Measurements from ENCODE around the gene MT2A.
A peak's percentile ranks its signal among the peaks of the same experiment; 100 is the strongest.
"Not testable (repeated sequence)": the region's sequence is repeated elsewhere in the genome, so short reads cannot be mapped to it uniquely, and the experiment has no call there.

The MT2A gene

DNA sequence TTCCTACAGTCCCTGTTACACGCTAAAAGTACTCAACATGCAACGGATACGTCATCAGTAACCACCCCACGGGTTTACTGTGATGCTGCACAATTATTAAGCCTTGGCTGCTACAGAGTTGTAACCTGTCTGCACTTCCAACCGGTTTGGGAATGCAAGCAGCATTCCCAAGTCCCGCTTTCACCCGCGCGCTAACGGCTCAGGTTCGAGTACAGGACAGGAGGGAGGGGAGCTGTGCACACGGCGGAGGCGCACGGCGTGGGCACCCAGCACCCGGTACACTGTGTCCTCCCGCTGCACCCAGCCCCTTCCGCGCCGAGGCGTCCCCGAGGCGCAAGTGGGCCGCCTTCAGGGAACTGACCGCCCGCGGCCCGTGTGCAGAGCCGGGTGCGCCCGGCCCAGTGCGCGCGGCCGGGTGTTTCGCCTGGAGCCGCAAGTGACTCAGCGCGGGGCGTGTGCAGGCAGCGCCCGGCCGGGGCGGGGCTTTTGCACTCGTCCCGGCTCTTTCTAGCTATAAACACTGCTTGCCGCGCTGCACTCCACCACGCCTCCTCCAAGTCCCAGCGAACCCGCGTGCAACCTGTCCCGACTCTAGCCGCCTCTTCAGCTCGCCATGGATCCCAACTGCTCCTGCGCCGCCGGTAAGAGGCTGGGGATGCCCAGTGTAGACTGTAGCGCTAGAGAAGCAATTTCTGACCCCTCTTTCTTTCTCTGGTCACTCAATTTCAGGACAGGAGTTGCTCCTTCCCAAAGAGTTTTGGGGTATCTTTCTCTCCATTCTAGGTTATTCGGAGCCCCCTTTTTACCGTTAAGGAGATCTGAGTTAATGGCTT is at the start of gene MT2A:
Gene MT2A, plus strand, starts transcription at position 542 of the 833 bp plus-strand sequence. Its CDS starts 72 bp downstream, at position 614.
- DNase-seq: peak; percentile 92 to 96

DNA sequence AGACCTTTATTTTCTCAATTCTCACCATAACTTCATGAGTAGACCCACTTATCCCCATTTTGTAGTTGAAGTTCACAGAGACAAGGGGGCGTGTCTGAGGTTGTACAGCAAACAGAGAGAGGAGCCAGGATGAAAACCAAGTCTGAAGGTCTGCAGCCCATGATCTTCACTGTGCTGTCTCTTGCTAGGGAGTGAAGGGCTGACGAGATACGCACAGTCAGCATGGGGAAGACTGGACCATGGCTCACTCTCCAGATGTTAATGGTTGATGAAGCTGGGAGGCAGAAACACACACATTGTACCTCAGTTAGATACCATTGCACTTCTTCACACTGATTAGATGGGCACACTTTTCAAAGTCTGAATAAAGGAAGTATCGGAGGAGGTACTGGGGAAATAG is 49.3 kb upstream of the MT2A start:
- DNase-seq: no peak

DNA sequence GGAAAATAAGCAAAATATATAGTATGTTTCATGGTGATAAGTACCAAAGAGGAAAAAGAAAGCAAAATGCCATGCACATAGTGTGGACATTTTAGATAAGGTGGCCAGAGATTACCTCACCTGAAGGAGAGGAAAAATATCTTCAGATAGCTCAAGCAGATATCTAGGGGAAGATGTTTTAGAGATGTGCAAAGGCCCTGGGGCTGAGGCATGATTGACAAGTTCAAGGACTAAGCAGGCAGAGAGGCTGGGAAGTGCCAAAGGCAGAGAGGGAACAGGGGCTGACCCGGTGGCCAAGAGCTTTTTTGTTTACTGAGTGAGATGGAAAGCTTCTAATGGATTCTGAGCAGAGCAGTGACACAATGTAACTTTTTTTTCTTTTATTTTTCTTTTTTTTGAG is 47.9 kb upstream of the MT2A start:
- DNase-seq: no peak

DNA sequence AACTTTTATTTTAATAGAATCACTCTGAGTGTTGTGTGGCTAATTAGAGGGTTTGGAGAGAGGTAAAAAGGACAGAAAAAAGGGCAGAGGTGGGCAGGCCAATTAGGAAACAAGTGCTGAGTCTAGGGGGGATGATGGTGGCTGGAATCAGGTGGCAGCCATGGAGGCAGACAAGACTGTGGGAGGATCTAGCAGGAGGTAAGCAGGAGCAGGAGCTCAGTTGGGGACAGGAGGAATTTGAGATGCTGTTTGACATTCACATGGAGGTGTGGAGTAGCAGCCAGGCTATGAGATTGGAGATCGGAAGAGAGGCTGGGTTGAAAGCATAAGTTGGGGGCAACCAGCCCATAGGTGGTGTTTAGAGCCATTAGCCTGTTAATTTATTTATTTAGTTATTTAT is 47.3 kb upstream of the MT2A start:
- DNase-seq: no peak

DNA sequence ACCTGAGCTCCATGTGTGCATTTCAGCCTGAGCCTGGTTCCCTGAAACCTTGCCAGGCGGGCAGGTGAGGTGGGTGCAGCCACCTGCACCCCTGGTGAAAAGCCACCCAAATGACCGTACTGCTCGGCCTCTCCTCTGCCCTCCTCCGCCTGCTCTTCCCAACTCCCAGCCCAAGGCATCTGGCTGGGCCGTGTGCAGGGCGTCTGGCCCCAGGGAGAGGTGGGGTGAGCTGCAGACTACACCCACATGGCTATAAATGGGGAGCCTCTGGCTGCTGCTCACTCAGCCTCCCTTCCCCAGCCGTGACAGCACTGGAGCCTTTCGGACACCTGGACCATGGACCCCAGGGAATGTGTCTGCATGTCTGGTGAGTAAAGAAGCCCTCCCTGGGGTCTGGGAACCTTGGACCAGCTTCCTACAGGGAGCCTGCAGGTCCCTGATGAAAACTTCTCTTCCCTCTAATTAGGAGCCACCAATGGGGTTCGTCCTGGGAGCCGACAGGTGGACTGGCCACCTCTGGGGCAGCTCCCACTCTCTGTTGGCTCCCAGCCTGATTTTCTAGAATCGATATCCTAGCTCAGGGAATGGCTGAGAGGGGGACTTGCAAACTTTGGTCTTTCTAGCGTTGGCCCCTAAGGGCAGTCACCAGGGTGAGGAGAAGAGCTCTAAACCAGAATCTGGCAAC is 43.4 kb upstream of the MT2A start, which contains the start of gene MT4:
Gene MT4, plus strand, starts transcription at position 281 of the 685 bp plus-strand sequence. Its CDS starts 56 bp downstream, at position 337.
- DNase-seq: no peak

DNA sequence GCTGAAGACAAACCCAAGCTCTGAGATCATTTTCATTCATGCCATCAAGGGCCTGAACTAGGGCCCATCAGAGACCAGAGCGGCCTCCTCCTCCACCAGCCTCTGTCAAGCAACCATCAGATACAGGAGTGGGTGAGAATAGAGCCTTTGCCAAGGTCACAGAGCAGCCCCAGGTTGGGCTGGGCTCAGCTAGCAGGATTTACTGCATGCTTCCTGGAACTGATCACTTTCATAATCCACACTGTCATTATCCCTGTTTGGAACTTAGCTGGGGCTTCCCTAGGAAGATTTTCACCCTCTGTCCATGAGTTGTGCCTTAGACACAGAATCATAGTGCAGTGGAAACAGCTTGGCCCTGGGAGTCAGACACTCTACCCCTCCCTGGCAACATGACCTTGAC is 38.4 kb upstream of the MT2A start:
- DNase-seq: no peak

DNA sequence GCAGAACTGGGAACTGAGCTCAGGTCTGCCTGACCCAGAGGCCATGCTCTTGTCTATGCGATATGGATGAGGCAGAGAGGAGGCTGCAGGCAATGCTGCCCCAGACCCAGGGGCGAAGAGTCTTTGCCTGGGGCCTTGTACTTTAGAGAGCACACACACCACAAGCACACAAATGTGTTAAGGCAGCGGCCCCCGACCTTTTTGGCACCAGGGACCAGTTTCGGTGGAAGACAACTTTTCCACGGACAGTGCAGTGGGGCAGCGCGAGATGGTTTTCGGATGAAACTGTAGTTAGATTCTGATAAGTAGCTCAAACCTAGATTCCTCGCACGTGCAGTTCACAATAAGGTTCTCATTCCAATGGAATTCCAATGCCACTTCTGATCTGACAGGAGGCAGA is 36.9 kb upstream of the MT2A start:
- DNase-seq: no peak

DNA sequence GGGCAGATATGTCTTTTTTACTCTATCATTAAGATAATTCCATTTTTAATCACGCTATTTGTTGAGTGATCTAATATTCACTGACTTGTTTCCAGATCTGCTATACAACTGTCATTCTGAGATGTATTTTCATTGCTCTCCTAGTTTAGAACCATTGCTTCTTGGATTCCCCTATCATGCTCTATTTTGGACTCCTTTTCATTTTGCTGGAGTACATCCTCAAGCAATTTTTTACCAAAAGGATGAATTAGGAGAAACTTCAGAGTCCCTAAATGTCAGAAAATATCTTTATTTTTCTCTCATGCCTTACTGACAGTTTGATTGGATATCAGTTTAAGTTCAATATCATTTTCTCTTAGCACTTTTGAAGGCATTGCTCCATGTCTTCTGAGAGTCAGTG is 33.8 kb upstream of the MT2A start:
- no peak for DNase-seq

- DNase-seq: peak; percentile 31 to 54
These were observed 31.6 kb upstream of the MT2A start for GRCh38 chr16:56576585-56577299.

DNA sequence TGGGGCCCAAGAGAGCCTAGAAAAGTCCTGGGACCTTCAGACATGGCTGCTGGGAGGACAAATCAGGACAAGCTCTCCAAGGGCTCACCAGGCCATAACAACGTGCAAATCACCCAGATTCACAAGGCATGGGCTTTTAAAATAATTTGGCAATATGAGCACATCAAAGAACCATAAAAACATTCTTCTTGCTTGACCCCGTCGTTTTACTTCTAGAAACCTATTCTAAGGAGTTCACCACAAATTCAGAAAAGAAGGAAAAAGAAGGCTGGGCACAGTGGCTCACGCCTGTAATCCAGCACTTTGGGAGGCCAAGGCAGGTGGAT is 31.1 kb upstream of the MT2A start:
- DNase-seq: no peak

DNA sequence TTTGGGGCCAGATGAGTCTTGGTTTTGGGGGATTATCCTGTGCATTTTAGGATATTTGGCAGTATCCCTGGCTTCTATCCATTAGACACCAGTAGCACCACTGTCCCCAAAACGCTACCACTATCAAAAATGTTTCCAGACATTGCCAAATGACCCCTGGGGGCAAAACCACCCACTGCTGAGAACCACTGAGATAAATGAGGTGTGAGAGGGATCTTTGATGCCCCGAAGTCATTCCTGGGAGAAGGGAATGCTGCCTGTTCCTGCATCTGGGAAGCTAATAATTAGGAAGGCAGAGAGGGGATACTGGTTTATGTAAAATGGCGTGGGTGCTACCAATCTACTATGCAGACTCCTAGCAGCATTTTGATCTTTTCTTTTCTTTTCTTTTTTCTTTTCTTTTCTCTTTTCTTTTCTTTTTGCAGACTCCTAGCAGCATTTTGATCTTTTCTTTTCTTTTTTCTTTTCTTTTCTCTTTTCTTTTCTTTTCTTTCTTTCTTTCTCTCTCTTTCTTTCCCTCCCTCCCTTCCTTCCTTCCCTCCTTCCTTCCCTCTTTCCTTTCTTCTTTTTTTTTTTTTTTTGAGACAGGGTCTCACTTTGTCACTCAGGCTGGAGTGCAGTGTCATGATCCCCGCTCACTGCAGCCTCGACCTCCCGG is 27.9 kb upstream of the MT2A start:
- no peak for DNase-seq

- DNase-seq: not testable (repeated sequence)
These were observed 25.5 kb upstream of the MT2A start for GRCh38 chr16:56582911-56583310.

DNA sequence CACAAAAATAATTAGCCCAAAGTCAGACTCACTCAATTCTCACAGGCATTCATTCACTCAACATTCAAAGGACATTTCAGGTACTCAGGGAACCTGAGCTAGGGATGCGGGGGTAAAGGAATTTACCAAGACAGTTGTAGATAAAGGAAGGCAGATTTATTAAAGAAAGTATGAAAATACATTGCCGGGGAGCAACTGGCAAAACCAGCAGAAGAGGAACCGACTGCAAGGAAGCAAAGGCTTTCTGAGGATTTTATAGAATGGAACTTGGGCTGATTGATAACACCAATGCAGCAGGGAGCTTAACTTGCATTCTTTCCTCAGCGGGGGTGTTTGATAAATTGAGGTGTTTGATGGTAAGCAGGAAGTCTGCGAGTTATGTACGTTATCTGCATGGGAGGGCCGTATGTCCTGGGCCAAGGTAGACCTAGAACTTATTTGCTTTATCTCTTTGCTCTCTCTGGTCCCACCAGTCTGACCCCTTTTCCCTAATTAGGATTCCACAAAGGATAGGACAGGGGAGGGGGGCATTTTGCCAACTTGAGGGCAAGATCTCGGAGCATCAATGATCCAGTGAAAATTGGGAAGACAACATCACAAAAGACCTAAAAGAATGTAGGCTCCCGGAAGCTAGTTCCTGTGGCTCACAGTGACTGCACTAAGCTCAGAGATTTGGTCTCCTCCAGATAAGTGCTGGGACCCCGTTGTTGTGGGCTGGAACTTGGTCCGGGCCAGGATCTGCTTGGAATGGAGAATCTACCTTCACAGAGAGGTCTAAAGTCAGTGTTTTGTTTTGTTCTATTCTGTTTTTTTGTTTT is 24.8 kb upstream of the MT2A start:
- no peak for DNase-seq

DNA sequence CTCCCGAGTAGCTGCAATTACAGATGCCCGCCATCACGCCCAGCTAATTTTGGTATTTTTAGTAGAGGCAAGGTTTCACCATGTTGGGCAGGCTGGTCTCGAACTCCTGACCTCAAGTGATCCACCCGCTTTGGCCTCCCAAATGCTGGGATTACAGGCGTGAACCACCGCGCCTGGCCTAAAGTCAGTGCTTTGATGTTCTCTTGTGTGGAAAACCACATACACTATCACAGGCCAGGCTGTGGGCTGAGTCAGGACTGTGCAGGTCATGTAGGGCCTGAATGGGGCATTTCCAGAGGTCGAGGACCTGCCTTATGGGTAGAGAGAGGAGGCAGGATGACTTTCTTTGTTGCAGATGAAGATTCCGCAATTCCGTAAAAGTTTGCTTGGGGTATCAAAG is 24.1 kb upstream of the MT2A start:
- no peak for DNase-seq

DNA sequence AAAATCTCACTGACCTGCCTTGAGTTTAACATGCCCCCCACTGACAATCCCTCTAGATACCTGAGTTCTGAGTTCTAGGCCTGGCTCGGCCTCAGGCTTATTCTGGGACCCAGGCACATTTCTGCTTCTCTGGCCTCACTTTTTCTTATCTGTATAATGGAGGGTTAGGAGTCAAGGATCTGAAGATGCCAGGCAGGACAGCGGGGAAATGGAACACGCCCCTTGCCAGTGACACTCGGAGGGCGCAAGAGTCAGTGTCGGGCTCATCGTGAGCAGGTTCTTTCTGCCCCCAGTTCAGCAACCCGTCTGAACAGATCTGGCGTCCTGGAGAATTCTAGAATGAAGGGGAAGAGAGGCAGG is 19.6 kb upstream of the MT2A start:
- no peak for DNase-seq

DNA sequence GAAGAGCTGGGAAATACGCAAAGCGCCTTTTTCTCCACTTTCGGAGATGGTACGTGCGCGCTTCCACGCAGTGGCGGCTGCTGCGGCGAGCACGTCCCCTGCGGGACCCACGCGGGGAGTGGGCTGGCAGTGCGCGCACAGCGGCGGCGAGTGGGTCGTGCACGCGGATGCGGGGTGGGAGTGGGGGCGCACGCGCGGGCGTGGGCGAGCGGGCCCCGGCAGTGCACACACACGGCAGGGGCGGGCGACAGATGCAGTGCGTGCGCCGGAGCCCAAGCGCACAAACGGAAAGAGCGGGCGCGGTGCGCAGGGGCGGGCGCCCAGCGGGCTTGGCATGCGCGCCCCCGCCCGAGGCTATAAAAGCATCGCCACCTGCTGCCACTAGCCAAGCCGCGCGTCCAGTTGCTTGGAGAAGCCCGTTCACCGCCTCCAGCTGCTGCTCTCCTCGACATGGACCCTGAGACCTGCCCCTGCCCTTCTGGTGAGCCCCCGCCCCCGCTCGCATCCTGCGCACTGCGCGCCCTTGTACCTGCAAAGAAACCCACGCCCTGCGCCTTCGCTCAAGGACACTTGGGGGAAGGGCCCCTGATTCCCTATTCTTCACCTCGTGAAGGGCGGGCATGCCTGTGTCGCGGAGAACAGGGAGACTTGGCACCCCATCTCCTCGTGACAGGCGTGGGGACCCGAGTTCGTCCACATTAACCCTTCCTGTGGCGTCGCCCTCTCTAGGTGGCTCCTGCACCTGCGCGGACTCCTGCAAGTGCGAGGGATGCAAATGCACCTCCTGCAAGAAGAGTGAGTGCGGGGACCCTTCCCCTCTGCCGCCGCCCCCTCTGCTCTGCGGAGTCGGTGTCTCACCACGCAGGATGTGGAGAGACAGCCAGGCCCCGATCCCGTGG is 19.0 kb upstream of the MT2A start, which contains the start of gene MT3:
Gene MT3, plus strand, starts transcription at position 388 of the 899 bp plus-strand sequence. Its CDS starts 63 bp downstream, at position 451.
- DNase-seq: no peak

DNA sequence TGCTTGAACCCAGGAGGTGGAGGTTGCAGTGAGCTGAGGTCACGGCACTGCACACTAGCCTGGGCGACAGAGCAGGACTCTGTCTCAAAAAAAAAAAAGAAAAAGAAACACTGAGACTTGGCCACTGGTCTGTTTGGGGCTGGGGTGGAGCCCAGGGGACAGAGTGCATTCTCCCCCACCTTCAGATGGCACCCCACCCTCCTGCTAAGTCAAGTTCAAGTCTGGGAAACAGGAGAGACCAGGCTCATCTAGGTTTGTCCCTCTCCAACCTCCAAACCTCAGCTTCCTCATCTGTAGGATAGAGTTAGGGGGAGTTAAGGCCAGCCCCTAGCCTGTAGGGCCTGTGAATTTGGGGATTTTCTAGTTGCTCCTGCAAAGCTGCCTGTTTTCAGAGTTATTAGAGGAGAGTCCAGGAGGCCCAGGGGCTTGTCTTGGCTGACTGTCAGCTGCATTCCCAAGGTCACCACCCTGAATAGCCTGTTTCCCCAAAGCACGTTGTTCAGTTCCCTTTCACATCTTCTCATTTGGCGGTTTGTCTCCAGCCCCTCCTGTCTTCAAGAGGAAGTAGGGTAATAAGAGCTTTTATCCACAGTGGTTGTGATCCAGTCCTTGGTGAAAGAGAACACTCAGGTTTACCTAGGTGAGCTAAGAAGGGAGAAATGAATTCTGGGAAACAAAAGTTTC is 16.9 kb upstream of the MT2A start:
- DNase-seq: no peak

GRCh38 chr16:56593573-56594291 is 14.7 kb upstream of the MT2A start:
- no peak for DNase-seq

- DNase-seq: no peak
These were observed 14.1 kb upstream of the MT2A start for GRCh38 chr16:56594292-56594619.

- DNase-seq: peak; percentile 47 to 65
These were observed 7.9 kb upstream of the MT2A start for GRCh38 chr16:56600398-56600999.

Measured in SHP77 (cell line).